ENCODE data around the gene PRMT6. TPM values are rescaled to one million over a fixed set of nuclear protein-coding genes. Genes with fewer than 3 reads are reported as not detected.

Gene PRMT6
- 19.1 and 19.6 TPM in 2 replicates for total RNA-seq

DNA sequence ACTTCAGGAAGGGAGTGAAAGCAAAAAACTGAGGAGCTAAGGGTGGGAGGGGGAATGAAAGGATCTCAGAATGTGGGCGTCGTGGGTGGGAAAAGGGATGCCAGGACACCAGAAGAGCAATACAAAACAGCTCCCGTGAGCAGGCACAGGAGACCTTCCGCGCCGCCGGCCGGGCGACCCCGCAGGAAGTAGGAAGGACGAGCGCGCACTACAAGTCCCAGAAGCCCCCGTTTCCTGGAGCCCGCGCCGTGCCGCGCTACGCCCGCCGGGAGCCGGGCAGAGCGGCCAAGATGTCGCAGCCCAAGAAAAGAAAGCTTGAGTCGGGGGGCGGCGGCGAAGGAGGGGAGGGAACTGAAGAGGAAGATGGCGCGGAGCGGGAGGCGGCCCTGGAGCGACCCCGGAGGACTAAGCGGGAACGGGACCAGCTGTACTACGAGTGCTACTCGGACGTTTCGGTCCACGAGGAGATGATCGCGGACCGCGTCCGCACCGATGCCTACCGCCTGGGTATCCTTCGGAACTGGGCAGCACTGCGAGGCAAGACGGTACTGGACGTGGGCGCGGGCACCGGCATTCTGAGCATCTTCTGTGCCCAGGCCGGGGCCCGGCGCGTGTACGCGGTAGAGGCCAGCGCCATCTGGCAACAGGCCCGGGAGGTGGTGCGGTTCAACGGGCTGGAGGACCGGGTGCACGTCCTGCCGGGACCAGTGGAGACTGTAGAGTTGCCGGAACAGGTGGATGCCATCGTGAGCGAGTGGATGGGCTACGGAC, at the start of gene PRMT6:
Gene PRMT6 (plus strand): TSS at position 249 of the 771 bp plus-strand sequence. CDS start 42 bp downstream, at position 291.

Other genes starting within 250 kb of the PRMT6 start
- 5.1 and 5.4 TPM in 2 replicates for gene NTNG1, start 84.4 kb downstream of the PRMT6 start, total RNA-seq